MM.1S (cell line): Measurements from ENCODE around the gene HBQ1.

Experiments used
- CTCF ChIP-seq: fragments of 300-600 bp; sonication (generic); IDR thresholded peaks from 2 replicates; pipeline ENCODE4 v1.5.1; 2016; ENCODE audit warnings: antibody characterized with exemption, low read length, mixed read lengths
- EZH2 ChIP-seq: fragments of 300-600 bp; sonication (generic); optimal IDR thresholded peaks from 2 replicates; pipeline ENCODE3; 2017; ENCODE audit warnings: low read depth, mild to moderate bottlenecking, antibody characterized with exemption, low read length, mixed read lengths

GRCh38 chr16:152141-153128, 27.8 kb upstream of the HBQ1 start, which contains the start of gene HBZ:
- TF ChIP-seq CTCF (no peak), EZH2 (no peak)
